IMR-90 (cell line): ENCODE data around the gene ALDH7A1. TPM values are rescaled to one million over a fixed set of nuclear protein-coding genes. Genes with fewer than 3 reads are reported as not detected.
"Not testable (repeated sequence)": the region's sequence is repeated elsewhere in the genome, so short reads cannot be mapped to it uniquely, and the experiment has no call there.

ENCODE experiments used
- ATAC-seq: fragments of 200-7000 bp; cut with Tn5 transposase; 2 replicates; pipeline ENCODE4 v1.9.1; 2020; ENCODE audit warnings: low read depth, mild to moderate bottlenecking, moderate library complexity
- BruUV-seq: library from RNA; stranded (reverse); fragments of 400-500 nt; replicated peaks from 2 replicates; lab custom pipeline; 2021; lab: Mats Ljungman, UMichigan
- CTCF ChIA-PET: fragments of 300-600 bp; formaldehyde crosslinking; extraction: SDS; loops from one replicate; lab custom pipeline; 2021; ENCODE audit warnings: antibody characterized with exemption; lab: Yijun Ruan, JAX
- POLR2A ChIA-PET: fragments of 300-600 bp; sonication (Branson Sonifier 250); formaldehyde crosslinking; loops from one replicate; lab custom pipeline; 2022; ENCODE audit warnings: antibody characterized with exemption; ENCODE audit not compliant: unreplicated experiment; lab: Charles Lee
- DNase-seq: peaks from one replicate; pipeline ENCODE4 v3.0.0; 2013
- H2AFZ ChIP-seq: replicated peaks from 2 replicates; pipeline ENCODE3; 2013; ENCODE audit warnings: low read length, mild to moderate bottlenecking; ENCODE audit not compliant: poor library complexity
- H2AK5ac ChIP-seq: 2 replicates; pipeline ENCODE4 v1.6.1; 2013; ENCODE audit warnings: low read depth, low read length, inconsistent platforms
- H2AK9ac ChIP-seq: replicated peaks from 2 replicates; pipeline ENCODE3; 2013; ENCODE audit warnings: mild to moderate bottlenecking, low read depth, low read length, moderate library complexity; ENCODE audit not compliant: poor library complexity
- H2BK120ac ChIP-seq: 2 replicates; pipeline ENCODE4 v1.6.1; 2013; ENCODE audit warnings: low read depth, low read length, inconsistent platforms
- H2BK15ac ChIP-seq: 3 replicates; pipeline ENCODE4 v1.6.1; 2013; ENCODE audit warnings: low read depth, low read length, inconsistent platforms
- H2BK20ac ChIP-seq: 2 replicates; pipeline ENCODE4 v1.6.1; 2013; ENCODE audit warnings: low read depth, mild to moderate bottlenecking, inconsistent platforms, low read length, moderate library complexity
- H2BK5ac ChIP-seq: 2 replicates; pipeline ENCODE4 v1.6.1; 2013; ENCODE audit warnings: mild to moderate bottlenecking, low read depth, low read length, inconsistent platforms; ENCODE audit not compliant: poor library complexity, severe bottlenecking
- H3K14ac ChIP-seq: replicated peaks from 2 replicates; pipeline ENCODE4 v1.6.1; 2013; ENCODE audit warnings: low read depth, low read length, inconsistent platforms
- H3K18ac ChIP-seq: 2 replicates; pipeline ENCODE4 v1.6.1; 2013; ENCODE audit warnings: low read depth, low read length, control low read depth
- H3K23ac ChIP-seq: 2 replicates; pipeline ENCODE4 v1.6.1; 2013; ENCODE audit warnings: low read depth, low read length, inconsistent platforms
- H3K27ac ChIP-seq: 2 replicates; pipeline ENCODE4 v1.5.1; 2013; ENCODE audit warnings: mild to moderate bottlenecking, control low read depth, low read length; ENCODE audit not compliant: insufficient read depth
- H3K27me3 ChIP-seq: 2 replicates; pipeline ENCODE4 v1.6.1; 2013; ENCODE audit warnings: low read length; ENCODE audit not compliant: control insufficient read depth, insufficient read depth
- H3K36me3 ChIP-seq: 2 replicates; pipeline ENCODE4 v1.6.1; 2013; ENCODE audit warnings: low read length, mixed read lengths; ENCODE audit not compliant: control insufficient read depth, insufficient read depth
- H3K4ac ChIP-seq: 2 replicates; pipeline ENCODE4 v1.6.1; 2013; ENCODE audit warnings: low read depth, low read length, inconsistent platforms
- H3K4me1 ChIP-seq: 2 replicates; pipeline ENCODE4 v1.6.1; 2013; ENCODE audit warnings: low read length, mixed read lengths; ENCODE audit not compliant: control insufficient read depth, insufficient read depth
- H3K4me2 ChIP-seq: 2 replicates; pipeline ENCODE4 v1.6.1; 2013; ENCODE audit warnings: low read depth, mild to moderate bottlenecking, control low read depth, low read length, moderate library complexity
- H3K4me3 ChIP-seq: 2 replicates; pipeline ENCODE4 v1.5.1; 2013; ENCODE audit warnings: low read depth, mild to moderate bottlenecking, control low read depth, low read length, moderate library complexity; ENCODE audit not compliant: insufficient read depth
- H3K56ac ChIP-seq: 2 replicates; pipeline ENCODE4 v1.6.1; 2013; ENCODE audit warnings: low read length, inconsistent platforms; ENCODE audit not compliant: insufficient read depth; ENCODE audit errors: extremely low read depth
- H3K79me1 ChIP-seq, 2 experiments: 2 replicates each; pipeline ENCODE4 v1.6.1; 2013; ENCODE audit warnings: low read length in 2 of 2, inconsistent platforms in 1 of 2, low read depth in 1 of 2
- H3K9ac ChIP-seq: 2 replicates; pipeline ENCODE4 v1.6.1; 2013; ENCODE audit warnings: low read depth, low read length, control low read depth
- H3K9me1 ChIP-seq: 2 replicates; pipeline ENCODE4 v1.6.1; 2013; ENCODE audit warnings: low read length, inconsistent platforms; ENCODE audit not compliant: insufficient read depth
- H3K9me3 ChIP-seq: 2 replicates; pipeline ENCODE4 v1.6.1; 2013; ENCODE audit warnings: low read length; ENCODE audit not compliant: control insufficient read depth, insufficient read depth
- H4K20me1 ChIP-seq: 2 replicates; pipeline ENCODE4 v1.6.1; 2013; ENCODE audit warnings: low read length, inconsistent platforms; ENCODE audit not compliant: insufficient read depth
- H4K5ac ChIP-seq: 2 replicates; pipeline ENCODE4 v1.6.1; 2013; ENCODE audit warnings: mild to moderate bottlenecking, low read depth, low read length, control low read depth
- H4K8ac ChIP-seq, 2 experiments: 2 replicates each; pipeline ENCODE4 v1.6.1; 2013; ENCODE audit warnings: low read depth in 2 of 2, low read length in 2 of 2, control low read depth in 1 of 2, inconsistent platforms in 1 of 2
- H4K91ac ChIP-seq: 2 replicates; pipeline ENCODE4 v1.6.1; 2013; ENCODE audit warnings: low read depth, low read length, inconsistent platforms; ENCODE audit not compliant: insufficient read depth
- WGBS, 2 experiments: methylation state at CpG; one replicate each; pipeline versions ENCODE4 v1.1.5 to v1.1.7; 2013; ENCODE audit warnings: missing lambda C conversion rate in 2 of 2; ENCODE audit not compliant: insufficient read length in 1 of 2; ENCODE audit errors: extremely low coverage in 2 of 2; 5-methylcytosine and 5-hydroxymethylcytosine counted together
- dilution Hi-C: fragments of 300-500 bp; cut with HindIII; formaldehyde crosslinking; loops from one replicate; pipeline ENCODE4 v1.14.3; 2018; ENCODE audit warnings: low sequenced_read_pairs; ENCODE audit not compliant: unreplicated experiment
- in situ Hi-C: fragments of 300-500 bp; cut with MboI; formaldehyde crosslinking; loops from 3 replicates; pipeline ENCODE4 v1.14.3; 2019; ENCODE audit warnings: low sequenced_read_pairs, inconsistent platforms, mixed read lengths
- intact Hi-C: fragments of 100-400 bp; cut with micrococcal nuclease; formaldehyde crosslinking; loops from 2 replicates; pipeline ENCODE4 v1.10.0; 2022
- polyA plus RNA-seq, 3 experiments: library from polyadenylated mRNA; depleted of rRNA; stranded (reverse); fragments of >200 nt; gene quantifications; 2 replicates each; pipeline ENCODE4 v1.2.3, GENCODE V29; 2012; ENCODE audit warnings: low replicate concordance in 1 of 3
- total RNA-seq: library from RNA; depleted of rRNA; stranded (reverse); fragments of >200 nt; gene quantifications from 2 replicates; pipeline ENCODE4 v1.2.3, GENCODE V29; 2012

ALDH7A1 gene
- total and polyA plus RNA-seq, 2 of the 4 experiments (the other 2 are of a cell fraction) = 40.9 to 62.2 TPM

DNA sequence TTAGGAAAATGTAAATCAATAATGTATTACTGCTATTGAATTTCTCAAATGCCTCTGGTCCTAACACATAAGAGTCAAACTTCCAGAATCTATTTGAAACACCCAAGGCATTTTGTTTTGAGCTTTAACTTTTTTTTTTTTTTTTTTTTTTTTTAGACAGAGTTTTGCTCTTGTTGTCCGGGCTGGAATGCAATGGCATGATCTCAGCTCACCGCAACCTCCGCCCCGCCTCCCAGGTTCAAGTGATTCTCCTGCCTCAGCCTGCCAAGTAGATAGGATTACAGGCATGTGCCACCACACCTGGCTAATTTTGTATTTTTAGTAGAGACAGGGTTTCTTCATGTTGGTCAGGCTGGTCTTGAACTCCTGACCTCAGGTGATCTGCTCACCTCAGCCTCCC, 75.8 kb downstream of the ALDH7A1 start:
- H3K4ac ChIP-seq, H3K14ac ChIP-seq, POLR2A ChIA-PET, H2BK5ac ChIP-seq, H3K9me1 ChIP-seq, H3K4me3 ChIP-seq, in situ Hi-C loops, dilution Hi-C loops, intact Hi-C loops, H2BK15ac ChIP-seq, H3K18ac ChIP-seq, H4K8ac ChIP-seq, H3K23ac ChIP-seq, BruUV-seq, H2AFZ ChIP-seq, H3K27ac ChIP-seq, H3K79me1 ChIP-seq, H4K5ac ChIP-seq, H4K91ac ChIP-seq, ATAC-seq, H3K4me1 ChIP-seq, H2BK20ac ChIP-seq, H2AK5ac ChIP-seq, H3K4me2 ChIP-seq, H3K9ac ChIP-seq, H2AK9ac ChIP-seq, H3K27me3 ChIP-seq, DNase-seq, H3K36me3 ChIP-seq, H4K20me1 ChIP-seq, H3K56ac ChIP-seq, CTCF ChIA-PET, H3K9me3 ChIP-seq, H2BK120ac ChIP-seq: not testable (repeated sequence)
- no CpG with 5 or more reads among the region's 4 CpGs for WGBS, 2 experiments
